Measurements from ENCODE around the gene LPAR6. TPM values are rescaled to one million over a fixed set of nuclear protein-coding genes. Genes with fewer than 3 reads are reported as not detected.

Gene LPAR6
- total RNA-seq, 2 experiments from 2014 or later = not detected

DNA sequence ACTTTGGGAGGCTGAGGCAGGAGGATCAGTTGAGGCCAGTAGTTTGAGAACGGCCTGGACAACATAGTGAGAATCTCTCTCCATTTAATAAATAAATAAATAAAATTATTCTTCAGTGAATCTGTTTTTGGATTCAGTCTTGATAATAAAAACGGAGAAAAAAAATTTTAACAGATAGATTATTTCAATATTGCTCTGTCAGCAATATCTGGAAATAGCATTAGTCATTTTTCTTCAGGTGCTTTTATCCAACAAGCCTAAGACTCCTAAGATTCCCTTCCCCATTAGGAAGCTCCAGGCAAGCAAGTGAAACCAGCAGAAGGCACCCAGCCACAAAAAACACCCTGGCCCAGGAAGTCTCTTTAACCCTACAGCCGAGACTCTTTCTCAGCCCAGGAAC, 21.3 kb upstream of the LPAR6 start:
- Histone ChIP-seq H3K4me2 (ENCODE audit: low read length) (no peak overlapping the region), H4K20me1 (ENCODE audit: insufficient read depth, low read length) (no peaks in the 10 kb centered on the region), H2AFZ (ENCODE audit: low read length) (no peak overlapping the region), H3K9me2 (ENCODE audit: insufficient read depth, low read length) (no peaks in the 10 kb centered on the region), H3K36me3 (ENCODE audit: insufficient read depth, low read length) (peaks cover 13% of the 10 kb centered on the region), H3K4me1 (ENCODE audit: insufficient read depth, low read length, poor library complexity, severe bottlenecking) (peaks cover 5% of the 10 kb centered on the region), H3K4me3 (ENCODE audit: low read depth, low read length, poor library complexity, severe bottlenecking) (no peak overlapping the region), H3K79me2 (ENCODE audit: insufficient read depth, low read depth, low read length) (no peaks in the 10 kb centered on the region), H3K27ac (ENCODE audit: low read depth, low read length, poor library complexity, severe bottlenecking) (no peak overlapping the region), H3K9me3 (ENCODE audit: low read length) (no peaks in the 10 kb centered on the region)
- TF ChIP-seq, protein P1, sequence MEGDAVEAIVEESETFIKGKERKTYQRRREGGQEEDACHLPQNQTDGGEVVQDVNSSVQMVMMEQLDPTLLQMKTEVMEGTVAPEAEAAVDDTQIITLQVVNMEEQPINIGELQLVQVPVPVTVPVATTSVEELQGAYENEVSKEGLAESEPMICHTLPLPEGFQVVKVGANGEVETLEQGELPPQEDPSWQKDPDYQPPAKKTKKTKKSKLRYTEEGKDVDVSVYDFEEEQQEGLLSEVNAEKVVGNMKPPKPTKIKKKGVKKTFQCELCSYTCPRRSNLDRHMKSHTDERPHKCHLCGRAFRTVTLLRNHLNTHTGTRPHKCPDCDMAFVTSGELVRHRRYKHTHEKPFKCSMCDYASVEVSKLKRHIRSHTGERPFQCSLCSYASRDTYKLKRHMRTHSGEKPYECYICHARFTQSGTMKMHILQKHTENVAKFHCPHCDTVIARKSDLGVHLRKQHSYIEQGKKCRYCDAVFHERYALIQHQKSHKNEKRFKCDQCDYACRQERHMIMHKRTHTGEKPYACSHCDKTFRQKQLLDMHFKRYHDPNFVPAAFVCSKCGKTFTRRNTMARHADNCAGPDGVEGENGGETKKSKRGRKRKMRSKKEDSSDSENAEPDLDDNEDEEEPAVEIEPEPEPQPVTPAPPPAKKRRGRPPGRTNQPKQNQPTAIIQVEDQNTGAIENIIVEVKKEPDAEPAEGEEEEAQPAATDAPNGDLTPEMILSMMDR (conservative IDR thresholded peaks at IDR 0.05; ENCODE audit: low read length) = no peak
- TF ChIP-seq EZH2phosphoT487 (IDR thresholded peaks at IDR 0.05; ENCODE audit: borderline replicate concordance, low read depth, low read length) = no peak
- intact Hi-C loops (cut with micrococcal nuclease; ENCODE audit: unreplicated experiment) = no loop called here
- ChIA-PET POLR2A (no interaction called here), CTCF (ENCODE audit: unreplicated experiment) (no interaction called here)
- no TSS peak for BruUV-seq (replicated peaks)
- no peak for DNase-seq (ENCODE audit: low spot score)

DNA sequence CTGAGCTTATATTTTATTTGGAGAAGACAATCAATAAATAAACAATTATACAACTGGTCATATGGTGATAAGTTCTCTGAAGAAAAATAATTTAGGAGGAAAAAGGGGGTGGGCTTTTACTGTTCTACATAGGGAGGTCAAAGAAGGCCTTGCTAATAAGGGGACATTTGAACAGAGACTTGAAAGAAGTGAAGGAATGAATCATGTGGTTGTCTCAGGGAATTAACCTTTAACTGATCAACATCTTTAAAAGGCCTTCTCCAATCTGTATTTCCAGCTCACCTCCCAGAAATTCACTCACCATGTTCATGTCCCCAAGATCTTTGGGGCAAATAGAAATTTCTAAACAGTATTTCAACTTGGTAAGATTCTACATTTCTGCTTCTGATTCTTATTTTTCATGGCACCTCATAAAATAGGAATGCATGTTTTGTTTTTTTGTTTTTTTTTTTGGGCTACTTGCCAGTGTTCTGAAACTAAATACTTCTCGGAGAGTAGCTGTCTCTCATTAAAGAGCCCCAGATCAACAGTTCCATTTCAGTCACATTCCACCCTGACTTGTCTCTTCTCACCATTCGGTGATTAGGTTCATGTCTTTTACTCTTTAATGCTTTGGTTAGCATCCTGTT, 19.2 kb upstream of the LPAR6 start:
- no peak overlapping the region for H3K4me2 ChIP-seq (ENCODE audit: low read length)
- peaks cover 9% of the 10 kb centered on the region for H3K36me3 ChIP-seq (ENCODE audit: insufficient read depth, low read length)
- DNase-seq (ENCODE audit: low spot score) = no peak
- intact Hi-C loops (cut with micrococcal nuclease; ENCODE audit: unreplicated experiment) = no loop called here
- no peaks in the 10 kb centered on the region for H3K9me3 ChIP-seq (ENCODE audit: low read length)
- H4K20me1 ChIP-seq (ENCODE audit: insufficient read depth, low read length) = no peaks in the 10 kb centered on the region
- H3K4me1 ChIP-seq (ENCODE audit: insufficient read depth, low read length, poor library complexity, severe bottlenecking) = peaks cover 5% of the 10 kb centered on the region
- no peak for TF ChIP-seq EZH2phosphoT487 (IDR thresholded peaks at IDR 0.05; ENCODE audit: borderline replicate concordance, low read depth, low read length)
- TF ChIP-seq, protein P1 (conservative IDR thresholded peaks at IDR 0.05; ENCODE audit: low read length) = no peak
- POLR2A ChIA-PET = interaction anchor here (0.5 to 1.3 kb wide), 3 partner anchors 19 to 142 kb away, joined by 3 read pairs; partner anchors contain the start of gene LPAR6
- no peak overlapping the region for H3K4me3 ChIP-seq (ENCODE audit: low read depth, low read length, poor library complexity, severe bottlenecking)
- CTCF ChIA-PET (ENCODE audit: unreplicated experiment) = no interaction called here
- H2AFZ ChIP-seq (ENCODE audit: low read length) = no peak overlapping the region
- no TSS peak for BruUV-seq (replicated peaks)
- H3K9me2 ChIP-seq (ENCODE audit: insufficient read depth, low read length) = no peaks in the 10 kb centered on the region
- H3K27ac ChIP-seq (ENCODE audit: low read depth, low read length, poor library complexity, severe bottlenecking) = no peak overlapping the region
- H3K79me2 ChIP-seq (ENCODE audit: insufficient read depth, low read depth, low read length) = no peaks in the 10 kb centered on the region

DNA sequence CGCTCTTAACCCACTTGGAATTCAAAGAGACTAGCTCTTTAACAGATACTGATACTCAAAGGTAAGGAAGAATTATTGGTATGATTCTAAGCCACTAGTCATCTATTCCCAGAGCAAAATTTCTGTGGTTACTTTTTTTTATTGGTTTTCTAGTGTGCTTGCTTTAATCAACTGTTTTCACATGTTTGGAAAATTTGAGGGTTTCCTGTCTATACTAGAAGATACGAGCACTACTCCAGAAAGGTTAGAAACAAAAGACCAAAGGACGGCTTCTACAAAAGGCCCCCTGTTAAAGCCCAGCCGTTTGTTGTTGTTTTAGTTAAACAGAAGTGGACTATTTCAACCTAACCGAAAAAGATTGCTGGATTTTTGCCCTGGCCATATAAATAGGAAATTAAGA, 18.5 kb upstream of the LPAR6 start:
- peaks cover 5% of the 10 kb centered on the region for H3K4me1 ChIP-seq (ENCODE audit: insufficient read depth, low read length, poor library complexity, severe bottlenecking)
- CTCF ChIA-PET (ENCODE audit: unreplicated experiment) = no interaction called here
- H3K36me3 ChIP-seq (ENCODE audit: insufficient read depth, low read length) = peaks cover 15% of the 10 kb centered on the region
- intact Hi-C loops (cut with micrococcal nuclease; ENCODE audit: unreplicated experiment) = no loop called here
- H3K79me2 ChIP-seq (ENCODE audit: insufficient read depth, low read depth, low read length) = no peaks in the 10 kb centered on the region
- BruUV-seq (replicated peaks) = no TSS peak
- TF ChIP-seq EZH2phosphoT487 (IDR thresholded peaks at IDR 0.05; ENCODE audit: borderline replicate concordance, low read depth, low read length) = no peak
- TF ChIP-seq, protein P1 (conservative IDR thresholded peaks at IDR 0.05; ENCODE audit: low read length) = no peak
- no peaks in the 10 kb centered on the region for H3K9me2 ChIP-seq (ENCODE audit: insufficient read depth, low read length)
- no peak overlapping the region for H3K4me2 ChIP-seq (ENCODE audit: low read length)
- H4K20me1 ChIP-seq (ENCODE audit: insufficient read depth, low read length) = no peaks in the 10 kb centered on the region
- H3K9me3 ChIP-seq (ENCODE audit: low read length) = no peaks in the 10 kb centered on the region
- POLR2A ChIA-PET = interaction anchor here (0.5 to 0.9 kb wide), 2 partner anchors 19 to 32 kb away, joined by 3 read pairs; partner anchors contain the start of gene LPAR6
- no peak overlapping the region for H3K4me3 ChIP-seq (ENCODE audit: low read depth, low read length, poor library complexity, severe bottlenecking)
- no peak for DNase-seq (ENCODE audit: low spot score)
- no peak overlapping the region for H3K27ac ChIP-seq (ENCODE audit: low read depth, low read length, poor library complexity, severe bottlenecking)
- H2AFZ ChIP-seq (ENCODE audit: low read length) = no peak overlapping the region
